Measurements from ENCODE around the gene TAAR2. TPM values are rescaled to one million over a fixed set of nuclear protein-coding genes. Genes with fewer than 3 reads are reported as not detected.
"Not testable (repeated sequence)": the region's sequence is repeated elsewhere in the genome, so short reads cannot be mapped to it uniquely, and the experiment has no call there.

Gene TAAR2
- total and polyA plus RNA-seq, 2 donors (not counting 1 experiment from before 2014, with no cell fraction given) = not detected

DNA sequence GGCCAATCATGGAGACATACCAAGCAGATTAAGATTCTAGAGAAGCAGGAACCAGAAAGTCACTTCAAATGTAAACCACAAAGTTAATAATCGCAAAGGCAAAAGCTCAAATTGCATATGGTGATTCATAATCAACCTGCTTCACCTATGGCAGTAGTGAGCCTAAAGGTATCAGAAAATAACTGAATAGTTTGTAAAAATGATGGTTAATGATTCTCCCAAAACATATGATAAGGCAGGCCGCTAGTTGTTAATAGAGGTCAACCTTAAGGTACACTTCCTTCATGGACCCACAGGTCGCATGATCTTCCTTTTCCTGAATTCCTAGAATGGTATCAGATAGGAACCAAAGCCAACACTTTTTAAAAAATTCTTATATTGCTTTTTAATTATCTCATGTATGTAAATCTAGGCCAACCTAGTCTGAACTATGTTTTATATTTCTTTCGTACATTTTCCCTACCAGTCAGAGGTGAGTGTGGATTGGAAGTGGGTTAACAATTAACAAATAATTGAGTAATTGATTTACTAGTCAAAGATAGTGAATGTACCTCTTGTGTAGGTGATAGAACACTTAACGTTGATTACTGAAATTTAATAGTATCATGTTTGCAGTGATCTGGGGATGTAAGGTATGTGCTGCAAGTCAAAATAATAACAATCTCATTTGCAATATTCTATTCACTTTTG is 16.4 kb downstream of the TAAR2 start:
- no peak overlapping the region for H3K4me3 Mint-ChIP-seq
- Histone ChIP-seq H3K27me3 (replicated peaks in 1 of 4; ENCODE audit: control extremely low read depth in 1 of 4, control insufficient read depth in 3 of 4, insufficient read depth in 4 of 4, low read length in 3 of 4) (peaks cover 0 to 5% (median 2%) of the 10 kb centered on the region in 4 experiments), H3K36me3 (replicated peaks in 1 of 2; ENCODE audit: control extremely low read depth in 1 of 2, control insufficient read depth in 1 of 2, extremely low read depth in 1 of 2, insufficient read depth in 2 of 2, low read length in 1 of 2) (no peaks in the 10 kb centered on the region), H3K79me2 (ENCODE audit: control insufficient read depth, insufficient read depth, low read length) (no peaks in the 10 kb centered on the region), H3K4me2 (replicated peaks; ENCODE audit: low read depth, low read length, poor library complexity, severe bottlenecking) (no peak overlapping the region), H3K9ac (ENCODE audit: low read length) (no peak overlapping the region), H3K4me3 (ENCODE audit: control extremely low read depth in 1 of 5, extremely low read depth in 1 of 5, insufficient read depth in 1 of 5, low read depth in 2 of 5, low read length in 4 of 5) (no peak overlapping the region), H3K9me3 (ENCODE audit: control extremely low read depth in 1 of 3, control insufficient read depth in 2 of 3, insufficient read depth in 1 of 3, low read length in 2 of 3) (no peaks in the 10 kb centered on the region), H3K4me1 (ENCODE audit: control insufficient read depth in 2 of 2, insufficient read depth in 2 of 2, low read length in 2 of 2) (no peaks in the 10 kb centered on the region), H2AFZ (ENCODE audit: insufficient read depth, low read depth, low read length, poor library complexity, severe bottlenecking) (no peak overlapping the region), H3K27ac (ENCODE audit: low read length in 2 of 2) (no peak overlapping the region), H4K20me1 (ENCODE audit: control insufficient read depth, insufficient read depth, low read length, poor library complexity, severe bottlenecking) (no peaks in the 10 kb centered on the region)
- WGBS (ENCODE audit: insufficient coverage) = no CpG with 5 or more reads among the region's 5 CpGs
- intact Hi-C loops (cut with micrococcal nuclease) = no loop called here
- no peaks in the 10 kb centered on the region for H3K9me3 Mint-ChIP-seq (ENCODE audit: insufficient read depth)
- no peak overlapping the region for H3K27ac Mint-ChIP-seq
- ATAC-seq (ENCODE audit: low read depth) (no peak), DNase-seq (no peak)
- CTCF ChIA-PET = no interaction called here
- TF ChIP-seq, protein P1, sequence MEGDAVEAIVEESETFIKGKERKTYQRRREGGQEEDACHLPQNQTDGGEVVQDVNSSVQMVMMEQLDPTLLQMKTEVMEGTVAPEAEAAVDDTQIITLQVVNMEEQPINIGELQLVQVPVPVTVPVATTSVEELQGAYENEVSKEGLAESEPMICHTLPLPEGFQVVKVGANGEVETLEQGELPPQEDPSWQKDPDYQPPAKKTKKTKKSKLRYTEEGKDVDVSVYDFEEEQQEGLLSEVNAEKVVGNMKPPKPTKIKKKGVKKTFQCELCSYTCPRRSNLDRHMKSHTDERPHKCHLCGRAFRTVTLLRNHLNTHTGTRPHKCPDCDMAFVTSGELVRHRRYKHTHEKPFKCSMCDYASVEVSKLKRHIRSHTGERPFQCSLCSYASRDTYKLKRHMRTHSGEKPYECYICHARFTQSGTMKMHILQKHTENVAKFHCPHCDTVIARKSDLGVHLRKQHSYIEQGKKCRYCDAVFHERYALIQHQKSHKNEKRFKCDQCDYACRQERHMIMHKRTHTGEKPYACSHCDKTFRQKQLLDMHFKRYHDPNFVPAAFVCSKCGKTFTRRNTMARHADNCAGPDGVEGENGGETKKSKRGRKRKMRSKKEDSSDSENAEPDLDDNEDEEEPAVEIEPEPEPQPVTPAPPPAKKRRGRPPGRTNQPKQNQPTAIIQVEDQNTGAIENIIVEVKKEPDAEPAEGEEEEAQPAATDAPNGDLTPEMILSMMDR (IDR thresholded peaks at IDR 0.05) = no peak
- no peak for TF ChIP-seq EZH2 (IDR thresholded peaks at IDR 0.05; ENCODE audit: borderline replicate concordance, insufficient read depth, low read depth, low read length, poor library complexity, severe bottlenecking)
- H3K27me3 Mint-ChIP-seq = peaks cover 4% of the 10 kb centered on the region
- peaks cover 6% of the 10 kb centered on the region for H3K4me1 Mint-ChIP-seq
- POLR2A ChIA-PET = no interaction called here

DNA sequence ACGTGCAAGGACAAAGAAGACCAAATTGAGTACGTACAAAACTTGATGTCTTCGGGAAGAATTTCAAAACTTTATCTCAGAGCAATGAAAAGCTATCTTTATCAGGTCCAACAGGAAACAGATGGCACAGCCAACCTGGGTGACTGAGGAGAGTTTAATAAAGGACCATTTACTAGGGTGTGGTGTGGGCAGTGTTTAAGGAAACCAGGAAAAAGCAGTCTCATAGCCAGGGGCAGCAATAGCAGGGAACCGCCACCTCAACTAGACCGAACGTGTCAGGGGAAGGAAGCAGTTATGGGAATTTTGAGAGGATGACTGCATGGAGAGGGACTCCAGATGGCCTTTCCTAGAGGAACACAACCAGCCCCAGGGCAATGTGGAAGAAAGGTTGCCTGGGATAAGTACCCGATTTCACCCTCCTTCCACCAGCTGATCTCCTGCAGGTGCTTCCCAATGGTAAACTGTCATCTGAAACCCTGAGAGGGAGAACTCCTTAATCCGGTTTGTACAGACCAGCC is 19.4 kb downstream of the TAAR2 start:
- Histone ChIP-seq H3K4me1 (ENCODE audit: control insufficient read depth in 2 of 2, insufficient read depth in 2 of 2, low read length in 2 of 2) (no peaks in the 10 kb centered on the region), H3K27me3 (replicated peaks in 1 of 4; ENCODE audit: control extremely low read depth in 1 of 4, control insufficient read depth in 3 of 4, insufficient read depth in 4 of 4, low read length in 3 of 4) (peaks cover 0 to 8% (median 2%) of the 10 kb centered on the region in 4 experiments), H3K27ac (ENCODE audit: low read length in 2 of 2) (no peak overlapping the region), H3K4me2 (replicated peaks; ENCODE audit: low read depth, low read length, poor library complexity, severe bottlenecking) (no peak overlapping the region), H3K79me2 (ENCODE audit: control insufficient read depth, insufficient read depth, low read length) (no peaks in the 10 kb centered on the region), H3K9ac (ENCODE audit: low read length) (no peak overlapping the region), H4K20me1 (ENCODE audit: control insufficient read depth, insufficient read depth, low read length, poor library complexity, severe bottlenecking) (no peaks in the 10 kb centered on the region), H3K36me3 (replicated peaks in 1 of 2; ENCODE audit: control extremely low read depth in 1 of 2, control insufficient read depth in 1 of 2, extremely low read depth in 1 of 2, insufficient read depth in 2 of 2, low read length in 1 of 2) (no peaks in the 10 kb centered on the region), H3K4me3 (ENCODE audit: control extremely low read depth in 1 of 5, extremely low read depth in 1 of 5, insufficient read depth in 1 of 5, low read depth in 2 of 5, low read length in 4 of 5) (no peak overlapping the region), H2AFZ (ENCODE audit: insufficient read depth, low read depth, low read length, poor library complexity, severe bottlenecking) (no peak overlapping the region), H3K9me3 (ENCODE audit: control extremely low read depth in 1 of 3, control insufficient read depth in 2 of 3, insufficient read depth in 1 of 3, low read length in 2 of 3) (no peaks in the 10 kb centered on the region)
- DNase-seq (no peak), ATAC-seq (ENCODE audit: low read depth) (no peak)
- TF ChIP-seq, protein P1 (IDR thresholded peaks at IDR 0.05) = no peak
- TF ChIP-seq EZH2 (IDR thresholded peaks at IDR 0.05; ENCODE audit: borderline replicate concordance, insufficient read depth, low read depth, low read length, poor library complexity, severe bottlenecking) = no peak
- no peaks in the 10 kb centered on the region for H3K9me3 Mint-ChIP-seq (ENCODE audit: insufficient read depth)
- H3K4me1 Mint-ChIP-seq = no peaks in the 10 kb centered on the region
- WGBS (ENCODE audit: insufficient coverage) = 86% methylated on average over 4 of the region's 8 CpGs
- ChIA-PET CTCF (no interaction called here), POLR2A (no interaction called here)
- peaks cover 4% of the 10 kb centered on the region for H3K27me3 Mint-ChIP-seq
- H3K27ac Mint-ChIP-seq = no peak overlapping the region
- intact Hi-C loops (cut with micrococcal nuclease) = no loop called here
- no peak overlapping the region for H3K4me3 Mint-ChIP-seq

DNA sequence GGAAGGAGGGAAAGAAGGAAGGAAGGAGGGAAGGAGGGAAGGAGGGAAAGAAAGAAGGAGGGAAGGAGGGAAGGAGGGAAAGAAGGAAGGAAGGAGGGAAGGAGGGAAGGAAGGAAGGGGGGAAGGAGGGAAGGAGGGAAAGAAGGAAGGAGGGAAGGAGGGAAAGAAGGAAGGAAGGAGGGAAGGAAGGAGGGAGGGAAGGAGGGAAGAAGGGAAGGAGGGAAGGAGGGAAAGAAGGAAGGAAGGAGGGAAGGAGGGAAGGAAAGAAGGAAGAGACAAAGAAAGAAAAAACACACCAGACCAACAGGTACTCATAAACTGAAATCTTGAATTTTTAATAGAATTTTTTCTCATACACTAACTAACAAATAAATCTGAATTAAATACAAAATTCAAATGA is 23.2 kb downstream of the TAAR2 start:
- H3K27ac Mint-ChIP-seq; H2AFZ ChIP-seq (ENCODE audit: insufficient read depth, low read depth, low read length, poor library complexity, severe bottlenecking); H3K36me3 ChIP-seq (replicated peaks in 1 of 2; ENCODE audit: control extremely low read depth in 1 of 2, control insufficient read depth in 1 of 2, extremely low read depth in 1 of 2, insufficient read depth in 2 of 2, low read length in 1 of 2); ATAC-seq (ENCODE audit: low read depth); CTCF ChIA-PET; H3K4me1 Mint-ChIP-seq; DNase-seq; H3K4me3 ChIP-seq (ENCODE audit: control extremely low read depth in 1 of 5, extremely low read depth in 1 of 5, insufficient read depth in 1 of 5, low read depth in 2 of 5, low read length in 4 of 5); H3K9me3 ChIP-seq (ENCODE audit: control extremely low read depth in 1 of 3, control insufficient read depth in 2 of 3, insufficient read depth in 1 of 3, low read length in 2 of 3); H3K27ac ChIP-seq (ENCODE audit: low read length in 2 of 2); H3K4me1 ChIP-seq (ENCODE audit: control insufficient read depth in 2 of 2, insufficient read depth in 2 of 2, low read length in 2 of 2); H3K4me2 ChIP-seq (replicated peaks; ENCODE audit: low read depth, low read length, poor library complexity, severe bottlenecking); H4K20me1 ChIP-seq (ENCODE audit: control insufficient read depth, insufficient read depth, low read length, poor library complexity, severe bottlenecking); H3K4me3 Mint-ChIP-seq; H3K9ac ChIP-seq (ENCODE audit: low read length); H3K79me2 ChIP-seq (ENCODE audit: control insufficient read depth, insufficient read depth, low read length); POLR2A ChIA-PET; H3K9me3 Mint-ChIP-seq (ENCODE audit: insufficient read depth); H3K27me3 ChIP-seq (replicated peaks in 1 of 4; ENCODE audit: control extremely low read depth in 1 of 4, control insufficient read depth in 3 of 4, insufficient read depth in 4 of 4, low read length in 3 of 4); intact Hi-C loops (cut with micrococcal nuclease): not testable (repeated sequence)
- H3K27me3 Mint-ChIP-seq = peaks cover 12% of the 10 kb centered on the region

All from B cell (primary cell).